T-helper 17 cell (primary cell): Measurements from ENCODE around the gene DNAH5. TPM values are rescaled to one million over a fixed set of nuclear protein-coding genes. Genes with fewer than 3 reads are reported as not detected.
"Not testable (repeated sequence)": the region's sequence is repeated elsewhere in the genome, so short reads cannot be mapped to it uniquely, and the experiment has no call there.

ENCODE experiments used
- ATAC-seq: fragments of 150-1000 bp; cut with Tn5 transposase; 2 replicates; pipeline ENCODE4 v1.10.0; 2021; ENCODE audit warnings: mild to moderate bottlenecking, moderate library complexity
- DNase-seq, 3 donors: peaks; one replicate each; pipeline versions ENCODE4 v3.0.0 to v3.0.0-alpha.2; 2020 to 2021
- H3K9me3 ChIP-seq: one replicate; pipeline ENCODE4 v1.7.0; 2013; ENCODE audit warnings: low read length, mild to moderate bottlenecking; ENCODE audit not compliant: control insufficient read depth, poor library complexity, severe bottlenecking
- H3K27ac Mint-ChIP-seq: one replicate; pipeline ENCODE4 v1.8.0; 2022; ENCODE audit warnings: mild to moderate bottlenecking, moderate library complexity, mixed read lengths
- H3K27me3 Mint-ChIP-seq: one replicate; pipeline ENCODE4 v1.8.0; 2022; ENCODE audit warnings: mixed read lengths
- H3K36me3 Mint-ChIP-seq: one replicate; pipeline ENCODE4 v1.8.0; 2022; ENCODE audit warnings: low read depth, mixed read lengths
- H3K4me1 Mint-ChIP-seq: one replicate; pipeline ENCODE4 v1.8.0; 2022; ENCODE audit warnings: mild to moderate bottlenecking, mixed read lengths
- H3K4me3 Mint-ChIP-seq: one replicate; pipeline ENCODE4 v1.8.0; 2022; ENCODE audit warnings: mild to moderate bottlenecking, moderate library complexity, mixed read lengths
- total RNA-seq, 4 donors: library from RNA in 2 of 4; stranded (reverse) in 2 of 4; gene quantifications; one replicate each; pipeline ENCODE4 v1.2.3 and lab custom pipeline; 2022 to 2026

DNAH5 gene
- total RNA-seq, 2 donors from 2014 or later, result not detected

GRCh38 chr5:13865312-13865711, 79.2 kb downstream of the DNAH5 start:
- H3K4me3 Mint-ChIP-seq, result no peak overlapping the region
- no peaks in the 10 kb centered on the region for H3K36me3 Mint-ChIP-seq
- H3K27me3 Mint-ChIP-seq, result no peaks in the 10 kb centered on the region
- peaks cover 3% of the 10 kb centered on the region for H3K9me3 ChIP-seq
- ATAC-seq (no peak), DNase-seq (no peak)
- no peaks in the 10 kb centered on the region for H3K4me1 Mint-ChIP-seq
- H3K27ac Mint-ChIP-seq, result no peak overlapping the region

- Mint-ChIP-seq H3K4me1 (no peaks in the 10 kb centered on the region), H3K36me3 (no peaks in the 10 kb centered on the region), H3K27me3 (no peaks in the 10 kb centered on the region), H3K27ac (no peak overlapping the region), H3K4me3 (no peak overlapping the region)
- DNase-seq (no peak), ATAC-seq (no peak)
- H3K9me3 ChIP-seq, result no peaks in the 10 kb centered on the region
These were observed 84.3 kb downstream of the DNAH5 start for GRCh38 chr5:13860146-13860545.

GRCh38 chr5:13859270-13860065, 85.0 kb downstream of the DNAH5 start:
- Mint-ChIP-seq H3K36me3 (no peaks in the 10 kb centered on the region), H3K4me3 (no peak overlapping the region), H3K4me1 (no peaks in the 10 kb centered on the region), H3K27me3 (no peaks in the 10 kb centered on the region), H3K27ac (no peak overlapping the region)
- DNase-seq, result no peak
- ATAC-seq, result no peak
- no peaks in the 10 kb centered on the region for H3K9me3 ChIP-seq

- H3K27me3 Mint-ChIP-seq, result no peaks in the 10 kb centered on the region
- H3K4me3 Mint-ChIP-seq, result no peak overlapping the region
- no peaks in the 10 kb centered on the region for H3K36me3 Mint-ChIP-seq
- no peak overlapping the region for H3K27ac Mint-ChIP-seq
- DNase-seq, result no peak
- no peaks in the 10 kb centered on the region for H3K9me3 ChIP-seq
- no peak for ATAC-seq
- no peaks in the 10 kb centered on the region for H3K4me1 Mint-ChIP-seq
These were observed 101.2 kb downstream of the DNAH5 start for GRCh38 chr5:13843175-13843846.

- no peak for DNase-seq
- no peaks in the 10 kb centered on the region for H3K4me1 Mint-ChIP-seq
- no peak overlapping the region for H3K27ac Mint-ChIP-seq
- no peak overlapping the region for H3K4me3 Mint-ChIP-seq
- H3K27me3 Mint-ChIP-seq, result no peaks in the 10 kb centered on the region
- ATAC-seq, result no peak
- no peaks in the 10 kb centered on the region for H3K9me3 ChIP-seq
- no peaks in the 10 kb centered on the region for H3K36me3 Mint-ChIP-seq
These were observed 111.0 kb downstream of the DNAH5 start for GRCh38 chr5:13833440-13833839.

GRCh38 chr5:13831351-13831750, 113.1 kb downstream of the DNAH5 start:
- H3K4me1 Mint-ChIP-seq, result no peaks in the 10 kb centered on the region
- H3K36me3 Mint-ChIP-seq, result no peaks in the 10 kb centered on the region
- no peaks in the 10 kb centered on the region for H3K9me3 ChIP-seq
- no peaks in the 10 kb centered on the region for H3K27me3 Mint-ChIP-seq
- no peak overlapping the region for H3K27ac Mint-ChIP-seq
- DNase-seq, result no peak
- ATAC-seq, result no peak
- no peak overlapping the region for H3K4me3 Mint-ChIP-seq

GRCh38 chr5:13830536-13830935, 114.0 kb downstream of the DNAH5 start:
- no peak overlapping the region for H3K4me3 Mint-ChIP-seq
- no peaks in the 10 kb centered on the region for H3K27me3 Mint-ChIP-seq
- no peak for ATAC-seq
- H3K36me3 Mint-ChIP-seq, result no peaks in the 10 kb centered on the region
- no peak for DNase-seq
- no peaks in the 10 kb centered on the region for H3K4me1 Mint-ChIP-seq
- no peaks in the 10 kb centered on the region for H3K9me3 ChIP-seq
- no peak overlapping the region for H3K27ac Mint-ChIP-seq

- Mint-ChIP-seq H3K4me1 (no peaks in the 10 kb centered on the region), H3K27me3 (no peaks in the 10 kb centered on the region), H3K27ac (no peak overlapping the region), H3K36me3 (no peaks in the 10 kb centered on the region), H3K4me3 (no peak overlapping the region)
- ATAC-seq (no peak), DNase-seq (no peak)
- no peaks in the 10 kb centered on the region for H3K9me3 ChIP-seq
These were observed 123.1 kb downstream of the DNAH5 start for GRCh38 chr5:13821366-13821765.

- Mint-ChIP-seq H3K4me3 (no peak overlapping the region), H3K27me3 (no peaks in the 10 kb centered on the region), H3K36me3 (no peaks in the 10 kb centered on the region), H3K4me1 (no peaks in the 10 kb centered on the region), H3K27ac (no peak overlapping the region)
- H3K9me3 ChIP-seq, result no peaks in the 10 kb centered on the region
- ATAC-seq (no peak), DNase-seq (no peak)
These were observed 128.4 kb downstream of the DNAH5 start for GRCh38 chr5:13816126-13816525.

- ATAC-seq (no peak), DNase-seq (no peak)
- Mint-ChIP-seq H3K4me3 (no peak overlapping the region), H3K27ac (no peak overlapping the region), H3K4me1 (no peaks in the 10 kb centered on the region), H3K36me3 (no peaks in the 10 kb centered on the region), H3K27me3 (no peaks in the 10 kb centered on the region)
- H3K9me3 ChIP-seq, result no peaks in the 10 kb centered on the region
These were observed 130.2 kb downstream of the DNAH5 start for GRCh38 chr5:13814301-13814700.

GRCh38 chr5:13809921-13810320, 134.6 kb downstream of the DNAH5 start:
- no peak overlapping the region for H3K27ac Mint-ChIP-seq
- ATAC-seq, result no peak
- H3K36me3 Mint-ChIP-seq, result no peaks in the 10 kb centered on the region
- H3K4me3 Mint-ChIP-seq, result no peak overlapping the region
- no peaks in the 10 kb centered on the region for H3K9me3 ChIP-seq
- H3K4me1 Mint-ChIP-seq, result no peaks in the 10 kb centered on the region
- no peak for DNase-seq
- H3K27me3 Mint-ChIP-seq, result no peaks in the 10 kb centered on the region

GRCh38 chr5:13804336-13804735, 140.2 kb downstream of the DNAH5 start:
- Mint-ChIP-seq H3K36me3 (no peaks in the 10 kb centered on the region), H3K27me3 (no peaks in the 10 kb centered on the region), H3K27ac (no peak overlapping the region), H3K4me3 (no peak overlapping the region), H3K4me1 (no peaks in the 10 kb centered on the region)
- H3K9me3 ChIP-seq, result no peaks in the 10 kb centered on the region
- DNase-seq (no peak), ATAC-seq (no peak)

GRCh38 chr5:13798569-13798968, 145.9 kb downstream of the DNAH5 start:
- H3K27me3 Mint-ChIP-seq, H3K4me3 Mint-ChIP-seq, H3K9me3 ChIP-seq, H3K4me1 Mint-ChIP-seq, H3K36me3 Mint-ChIP-seq, H3K27ac Mint-ChIP-seq, ATAC-seq, DNase-seq: not testable (repeated sequence)
